Measurements from ENCODE around the gene MAGI1. TPM values are rescaled to one million over a fixed set of nuclear protein-coding genes. Genes with fewer than 3 reads are reported as not detected.

Gene MAGI1
- total and polyA plus RNA-seq, 4 donors: 5.0 to 69.2 (median 28.5) TPM

DNA sequence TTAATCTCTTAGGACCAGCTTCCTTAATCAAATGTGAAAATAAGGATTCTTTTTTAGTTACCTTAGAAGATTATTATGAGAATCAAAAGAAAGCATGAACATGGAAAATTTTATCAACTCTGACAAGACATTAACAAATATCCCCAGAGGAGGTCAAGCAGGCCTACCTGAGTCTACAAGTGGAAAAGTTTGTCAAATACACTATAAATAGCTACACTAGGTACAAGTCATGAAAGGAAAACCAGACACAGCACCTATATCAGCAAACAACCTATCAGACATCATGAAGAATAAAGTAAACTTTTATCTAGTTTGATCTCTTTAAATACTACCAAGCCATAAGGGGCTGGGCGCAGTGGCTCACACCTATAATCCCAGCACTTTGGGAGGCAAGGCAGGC, 126.1 kb downstream of the MAGI1 start:
- Histone ChIP-seq H3K4me1 (ENCODE audit: control insufficient read depth in 1 of 2, insufficient read depth in 2 of 2, low read length in 2 of 2) (peaks cover 0 to 1% of the 10 kb centered on the region in 2 donors), H3K9me3 (ENCODE audit: control insufficient read depth, low read length) (no peaks in the 10 kb centered on the region), H3K27me3 (ENCODE audit: control insufficient read depth in 1 of 2, insufficient read depth in 2 of 2, low read length in 1 of 2) (no peaks in the 10 kb centered on the region), H3K36me3 (ENCODE audit: control insufficient read depth in 1 of 2, insufficient read depth in 2 of 2, low read length in 1 of 2) (no peaks in the 10 kb centered on the region), H3K4me3 (ENCODE audit: low read length in 2 of 2) (no peak overlapping the region), H3K27ac (ENCODE audit: low read depth in 1 of 2, low read length in 2 of 2) (no peak overlapping the region)
- intact Hi-C loops (cut with DNase I): no loop called here
- 93 to 97% methylated on average over 1 of the region's 1 CpG for WGBS, 2 donors
- no peak for ATAC-seq (ENCODE audit: low FRiP score)
- DNase-seq: no peak

DNA sequence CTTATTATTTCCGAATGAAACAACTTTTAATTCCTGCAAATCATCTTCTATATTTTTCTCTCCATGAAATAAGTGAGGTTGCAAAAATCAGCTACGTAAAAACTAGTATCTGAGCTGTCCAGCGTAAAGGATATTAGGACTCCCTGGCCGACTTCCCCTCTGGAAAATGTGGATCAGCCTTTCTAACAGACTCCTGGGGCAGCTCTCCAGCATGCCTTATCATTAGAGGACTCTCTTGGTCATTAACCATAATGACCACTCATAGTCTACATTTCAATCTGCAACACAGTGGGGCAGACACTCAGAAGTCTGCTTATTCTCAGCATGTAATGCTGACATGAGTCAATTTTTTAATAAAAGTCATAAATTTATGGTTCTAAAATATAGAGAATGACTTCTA, 130.1 kb downstream of the MAGI1 start:
- peaks cover 0 to 2% of the 10 kb centered on the region in 2 donors for H3K4me1 ChIP-seq (ENCODE audit: control insufficient read depth in 1 of 2, insufficient read depth in 2 of 2, low read length in 2 of 2)
- DNase-seq (no peak), ATAC-seq (ENCODE audit: low FRiP score) (no peak)
- no peak overlapping the region for H3K27ac ChIP-seq (ENCODE audit: low read depth in 1 of 2, low read length in 2 of 2)
- no peaks in the 10 kb centered on the region for H3K9me3 ChIP-seq (ENCODE audit: control insufficient read depth, low read length)
- H3K27me3 ChIP-seq (ENCODE audit: control insufficient read depth in 1 of 2, insufficient read depth in 2 of 2, low read length in 1 of 2): no peaks in the 10 kb centered on the region
- no peak overlapping the region for H3K4me3 ChIP-seq (ENCODE audit: low read length in 2 of 2)
- H3K36me3 ChIP-seq (ENCODE audit: control insufficient read depth in 1 of 2, insufficient read depth in 2 of 2, low read length in 1 of 2): no peaks in the 10 kb centered on the region
- 91 to 94% methylated on average over 4 of the region's 4 CpGs for WGBS, 2 donors
- intact Hi-C loops (cut with DNase I): no loop called here

DNA sequence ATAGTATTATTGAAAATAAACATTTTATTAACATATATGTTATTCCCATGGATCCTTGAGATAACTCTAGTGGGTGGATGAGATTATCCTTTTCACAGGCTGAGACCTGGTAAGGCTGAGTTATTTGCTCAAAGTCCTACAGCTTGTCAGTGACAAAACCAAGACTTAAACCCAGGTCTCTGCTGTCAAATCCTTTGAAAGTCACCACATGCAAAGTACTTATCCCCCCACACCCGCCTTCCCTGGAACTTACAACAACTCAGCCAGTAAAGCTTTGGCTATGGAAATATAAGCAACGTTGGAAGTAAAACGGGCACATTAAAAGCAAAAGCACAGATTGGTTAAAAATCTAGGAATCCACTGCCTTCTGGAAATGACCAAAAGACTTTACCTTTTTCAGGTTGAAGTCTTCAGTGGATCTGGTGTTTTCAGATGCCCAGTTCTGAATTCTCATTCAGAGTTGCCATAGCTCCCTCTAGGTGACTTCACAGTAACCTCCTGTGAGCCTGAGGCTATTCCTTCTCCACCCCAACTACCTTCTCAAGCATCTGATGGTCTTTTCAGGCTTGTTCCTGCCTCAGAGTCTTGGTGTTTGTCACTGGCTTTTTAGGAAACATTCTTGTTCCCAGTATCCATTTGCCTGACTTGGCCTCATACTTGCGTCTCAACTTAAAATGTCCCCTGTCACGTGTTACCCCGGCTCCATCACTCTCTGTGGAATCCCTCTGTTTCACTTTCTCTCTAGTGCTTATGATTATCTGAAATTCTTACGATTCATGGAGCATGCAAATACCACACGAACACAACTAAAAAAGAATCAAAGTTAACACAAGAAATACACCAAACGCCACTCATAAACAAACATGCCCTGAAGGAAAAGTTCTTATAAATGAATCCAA, 131.2 kb downstream of the MAGI1 start:
- H3K27ac ChIP-seq (ENCODE audit: low read depth in 1 of 2, low read length in 2 of 2): no peak overlapping the region
- H3K4me3 ChIP-seq (ENCODE audit: low read length in 2 of 2): no peak overlapping the region
- DNase-seq: no peak
- 83 to 88% methylated on average over 9 of the region's 9 CpGs for WGBS, 2 donors
- no peaks in the 10 kb centered on the region for H3K9me3 ChIP-seq (ENCODE audit: control insufficient read depth, low read length)
- H3K4me1 ChIP-seq (ENCODE audit: control insufficient read depth in 1 of 2, insufficient read depth in 2 of 2, low read length in 2 of 2): peaks cover under 1 to 2% of the 10 kb centered on the region in 2 donors
- intact Hi-C loops (cut with DNase I): no loop called here
- ATAC-seq (ENCODE audit: low FRiP score): no peak
- H3K36me3 ChIP-seq (ENCODE audit: control insufficient read depth in 1 of 2, insufficient read depth in 2 of 2, low read length in 1 of 2): no peaks in the 10 kb centered on the region
- H3K27me3 ChIP-seq (ENCODE audit: control insufficient read depth in 1 of 2, insufficient read depth in 2 of 2, low read length in 1 of 2): no peaks in the 10 kb centered on the region

DNA sequence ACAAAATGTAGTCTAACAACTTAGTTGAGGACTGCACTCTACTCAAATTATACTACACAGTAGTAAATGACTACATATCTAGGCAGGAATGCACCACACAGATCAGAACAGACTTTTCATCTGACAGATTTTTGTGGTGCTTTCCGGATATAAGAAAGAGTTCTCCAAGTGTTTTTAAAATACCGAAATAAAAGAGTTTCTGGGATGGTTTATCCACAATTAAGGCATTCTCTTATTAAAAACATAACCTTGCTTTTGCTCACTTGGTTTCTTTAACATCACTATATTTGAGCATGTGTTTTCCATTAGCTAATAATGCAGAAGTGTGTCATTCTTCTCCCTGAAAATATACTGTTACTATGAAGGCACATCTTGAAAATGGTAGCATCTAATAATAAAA, 132.9 kb downstream of the MAGI1 start:
- DNase-seq (no peak), ATAC-seq (ENCODE audit: low FRiP score) (no peak)
- Histone ChIP-seq H3K9me3 (ENCODE audit: control insufficient read depth, low read length) (no peaks in the 10 kb centered on the region), H3K4me3 (ENCODE audit: low read length in 2 of 2) (no peak overlapping the region), H3K4me1 (ENCODE audit: control insufficient read depth in 1 of 2, insufficient read depth in 2 of 2, low read length in 2 of 2) (peaks cover 2 to 9% of the 10 kb centered on the region in 2 donors), H3K36me3 (ENCODE audit: control insufficient read depth in 1 of 2, insufficient read depth in 2 of 2, low read length in 1 of 2) (no peaks in the 10 kb centered on the region), H3K27ac (ENCODE audit: low read depth in 1 of 2, low read length in 2 of 2) (no peak overlapping the region), H3K27me3 (ENCODE audit: control insufficient read depth in 1 of 2, insufficient read depth in 2 of 2, low read length in 1 of 2) (no peaks in the 10 kb centered on the region)
- intact Hi-C loops (cut with DNase I): no loop called here
- 14 to 39% methylated on average over 2 of the region's 2 CpGs for WGBS, 2 donors

DNA sequence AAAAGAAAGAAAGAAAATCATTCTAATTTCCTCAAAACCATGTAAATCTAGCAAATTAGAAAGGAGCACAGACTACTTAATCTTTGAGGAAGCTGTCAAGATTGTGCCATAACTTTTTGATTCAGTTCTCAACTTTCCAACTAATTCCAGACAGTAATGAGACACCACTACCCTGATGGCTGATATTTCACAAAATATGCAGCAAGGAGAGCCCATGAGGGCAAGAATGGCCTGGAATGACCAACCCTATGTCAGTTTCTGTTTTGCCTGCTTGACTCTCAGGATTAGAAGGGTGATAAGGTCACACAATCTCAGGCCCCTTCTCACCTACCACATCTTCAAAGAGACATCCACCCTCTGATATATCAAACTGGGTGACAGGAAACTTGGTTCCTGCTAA, 134.7 kb downstream of the MAGI1 start:
- no peak for DNase-seq
- Histone ChIP-seq H3K27me3 (ENCODE audit: control insufficient read depth in 1 of 2, insufficient read depth in 2 of 2, low read length in 1 of 2) (no peaks in the 10 kb centered on the region), H3K27ac (ENCODE audit: low read depth in 1 of 2, low read length in 2 of 2) (no peak overlapping the region), H3K4me1 (ENCODE audit: control insufficient read depth in 1 of 2, insufficient read depth in 2 of 2, low read length in 2 of 2) (peaks cover 2 to 11% of the 10 kb centered on the region in 2 donors), H3K36me3 (ENCODE audit: control insufficient read depth in 1 of 2, insufficient read depth in 2 of 2, low read length in 1 of 2) (no peaks in the 10 kb centered on the region), H3K9me3 (ENCODE audit: control insufficient read depth, low read length) (no peaks in the 10 kb centered on the region), H3K4me3 (ENCODE audit: low read length in 2 of 2) (no peak overlapping the region)
- ATAC-seq (ENCODE audit: low FRiP score): no peak
- intact Hi-C loops (cut with DNase I): no loop called here

DNA sequence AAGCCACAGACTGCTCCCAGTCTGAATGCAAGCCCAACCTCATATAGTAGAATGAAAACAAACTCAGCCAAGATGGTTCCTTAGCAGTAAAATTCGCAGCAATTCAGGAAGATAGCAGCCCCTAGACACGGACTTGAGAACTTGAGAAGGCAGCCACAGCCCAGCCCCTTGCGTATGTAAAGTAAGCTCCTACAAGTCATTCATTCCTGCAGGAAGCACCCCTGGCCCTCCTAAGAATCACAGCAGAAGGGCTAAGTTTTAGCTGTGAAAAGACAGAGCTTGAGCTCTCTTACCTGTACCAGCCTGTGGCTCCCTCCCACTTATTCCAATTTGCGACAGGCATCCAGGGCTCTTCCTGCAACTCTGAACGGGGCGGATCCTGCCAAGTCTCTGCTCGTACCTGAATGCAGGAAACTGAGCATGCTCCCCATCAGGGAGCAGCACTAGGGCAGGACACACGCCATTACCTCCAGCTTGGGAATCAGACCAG, 136.4 kb downstream of the MAGI1 start:
- Histone ChIP-seq H3K4me3 (ENCODE audit: low read length in 2 of 2) (peak overlapping the region in 1 of 2 donors; percentile 2), H3K36me3 (ENCODE audit: control insufficient read depth in 1 of 2, insufficient read depth in 2 of 2, low read length in 1 of 2) (no peaks in the 10 kb centered on the region), H3K4me1 (ENCODE audit: control insufficient read depth in 1 of 2, insufficient read depth in 2 of 2, low read length in 2 of 2) (peaks cover 0 to 11% of the 10 kb centered on the region in 2 donors), H3K27me3 (ENCODE audit: control insufficient read depth in 1 of 2, insufficient read depth in 2 of 2, low read length in 1 of 2) (no peaks in the 10 kb centered on the region), H3K9me3 (ENCODE audit: control insufficient read depth, low read length) (no peaks in the 10 kb centered on the region), H3K27ac (ENCODE audit: low read depth in 1 of 2, low read length in 2 of 2) (no peak overlapping the region)
- ATAC-seq (ENCODE audit: low FRiP score): no peak
- 19 to 33% methylated on average over 8 of the region's 8 CpGs for WGBS, 2 donors
- intact Hi-C loops (cut with DNase I): no loop called here
- no peak for DNase-seq

DNA sequence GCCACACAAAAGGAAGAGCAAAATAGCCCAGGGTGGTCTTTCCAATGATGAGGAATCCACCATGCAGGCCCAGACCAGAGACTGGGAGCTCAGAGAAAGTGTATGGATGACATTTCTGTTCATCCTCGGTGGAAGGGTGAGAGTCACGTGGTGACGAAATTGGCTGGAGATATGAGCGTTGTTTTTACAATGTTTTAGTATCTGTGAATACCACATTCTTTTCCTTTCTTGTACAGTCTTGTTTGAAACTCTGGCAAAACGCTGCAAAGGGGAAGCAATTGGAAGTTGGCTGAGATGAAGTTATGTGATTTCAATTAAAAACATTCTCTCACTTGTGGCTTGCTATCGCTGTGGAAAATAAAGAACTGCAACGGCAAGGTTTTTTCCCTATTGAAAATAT, 137.5 kb downstream of the MAGI1 start:
- Histone ChIP-seq H3K27ac (ENCODE audit: low read depth in 1 of 2, low read length in 2 of 2) (peak overlapping the region in 1 of 2 donors; percentile 27), H3K36me3 (ENCODE audit: control insufficient read depth in 1 of 2, insufficient read depth in 2 of 2, low read length in 1 of 2) (no peaks in the 10 kb centered on the region), H3K4me1 (ENCODE audit: control insufficient read depth in 1 of 2, insufficient read depth in 2 of 2, low read length in 2 of 2) (peaks cover 0 to 11% of the 10 kb centered on the region in 2 donors), H3K27me3 (ENCODE audit: control insufficient read depth in 1 of 2, insufficient read depth in 2 of 2, low read length in 1 of 2) (no peaks in the 10 kb centered on the region), H3K4me3 (ENCODE audit: low read length in 2 of 2) (peak overlapping the region; percentile 21 to 33), H3K9me3 (ENCODE audit: control insufficient read depth, low read length) (no peaks in the 10 kb centered on the region)
- DNase-seq (no peak), ATAC-seq (ENCODE audit: low FRiP score) (no peak)
- WGBS, 2 donors: 1 to 5% methylated on average over 7 of the region's 7 CpGs
- intact Hi-C loops (cut with DNase I): no loop called here

DNA sequence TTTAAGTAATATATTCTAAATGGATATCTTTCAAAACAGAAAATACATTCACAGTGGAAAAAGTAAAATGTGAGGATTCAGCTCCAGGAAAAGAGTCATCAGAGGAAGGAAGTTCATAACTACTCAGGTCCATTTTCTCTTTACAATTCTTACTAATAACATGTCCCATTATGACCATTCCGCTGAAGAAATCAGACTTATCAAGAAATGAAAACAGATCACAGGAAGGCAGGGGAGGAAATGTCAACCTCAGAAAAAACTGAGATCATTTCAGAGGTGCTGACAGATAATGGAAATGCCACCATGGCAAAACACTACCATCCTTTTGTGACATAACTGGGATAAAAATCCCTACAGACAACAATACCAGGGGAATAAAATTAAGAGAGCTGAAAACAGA, 139.5 kb downstream of the MAGI1 start:
- Histone ChIP-seq H3K4me3 (ENCODE audit: low read length in 2 of 2) (no peak overlapping the region), H3K27me3 (ENCODE audit: control insufficient read depth in 1 of 2, insufficient read depth in 2 of 2, low read length in 1 of 2) (no peaks in the 10 kb centered on the region), H3K4me1 (ENCODE audit: control insufficient read depth in 1 of 2, insufficient read depth in 2 of 2, low read length in 2 of 2) (peaks cover 5 to 11% of the 10 kb centered on the region in 2 donors), H3K36me3 (ENCODE audit: control insufficient read depth in 1 of 2, insufficient read depth in 2 of 2, low read length in 1 of 2) (no peaks in the 10 kb centered on the region), H3K9me3 (ENCODE audit: control insufficient read depth, low read length) (no peaks in the 10 kb centered on the region), H3K27ac (ENCODE audit: low read depth in 1 of 2, low read length in 2 of 2) (no peak overlapping the region)
- intact Hi-C loops (cut with DNase I): no loop called here
- ATAC-seq (ENCODE audit: low FRiP score): no peak
- no peak for DNase-seq
- 50 to 64% methylated on average over 1 of the region's 1 CpG for WGBS, 2 donors

DNA sequence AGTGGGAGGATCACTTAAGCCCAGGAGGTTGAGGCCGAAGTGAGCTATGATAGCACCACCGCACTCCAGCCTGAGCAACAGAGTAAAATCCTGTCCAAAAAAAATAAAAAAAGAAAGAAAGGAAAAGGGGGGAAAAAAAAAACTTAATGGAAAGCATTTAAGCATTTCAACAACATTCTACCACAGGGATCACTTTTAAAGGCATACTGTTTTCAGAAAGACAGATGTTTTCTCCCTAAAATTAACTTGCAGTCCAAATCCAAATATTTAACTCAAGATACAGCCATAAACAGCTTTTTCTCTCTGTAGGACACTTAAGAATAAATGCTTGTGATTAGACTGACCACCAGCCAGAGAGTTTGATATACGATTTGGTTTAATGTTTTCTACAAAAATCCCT, 141.0 kb downstream of the MAGI1 start:
- intact Hi-C loops (cut with DNase I): no loop called here

More for the DNA sequence above, 141.0 kb downstream of the MAGI1 start:
- no peaks in the 10 kb centered on the region for H3K9me3 ChIP-seq (ENCODE audit: control insufficient read depth, low read length)
- WGBS, 2 donors: 41 to 43% methylated on average over 3 of the region's 3 CpGs
- no peak overlapping the region for H3K27ac ChIP-seq (ENCODE audit: low read depth in 1 of 2, low read length in 2 of 2)
- H3K4me1 ChIP-seq (ENCODE audit: control insufficient read depth in 1 of 2, insufficient read depth in 2 of 2, low read length in 2 of 2): peaks cover 8 to 11% of the 10 kb centered on the region in 2 donors
- H3K27me3 ChIP-seq (ENCODE audit: control insufficient read depth in 1 of 2, insufficient read depth in 2 of 2, low read length in 1 of 2): no peaks in the 10 kb centered on the region
- ATAC-seq (ENCODE audit: low FRiP score) (no peak), DNase-seq (no peak)
- no peak overlapping the region for H3K4me3 ChIP-seq (ENCODE audit: low read length in 2 of 2)
- no peaks in the 10 kb centered on the region for H3K36me3 ChIP-seq (ENCODE audit: control insufficient read depth in 1 of 2, insufficient read depth in 2 of 2, low read length in 1 of 2)
